ENCODE results near the gene TNFRSF6B. TPM values are rescaled to one million over a fixed set of nuclear protein-coding genes. Genes with fewer than 3 reads are reported as not detected.
A peak's percentile ranks its signal among the peaks of the same experiment; 100 is the strongest.

The TNFRSF6B gene
- total RNA-seq, 2 experiments from 2014 or later, result 1.0 to 6.6 TPM

GRCh38 chr20:63733579-63734081, 37.2 kb downstream of the TNFRSF6B start:
- no peaks in the 10 kb centered on the region for H4K20me1 ChIP-seq (ENCODE audit: insufficient read depth, low read length)
- no peaks in the 10 kb centered on the region for H3K9me2 ChIP-seq (ENCODE audit: insufficient read depth, low read length)
- no TSS peak for BruUV-seq (replicated peaks)
- H3K36me3 ChIP-seq (ENCODE audit: insufficient read depth, low read length), result peaks cover 63% of the 10 kb centered on the region
- POLR2A ChIA-PET, result no interaction called here
- CTCF ChIA-PET (ENCODE audit: unreplicated experiment), result no interaction called here
- no peak overlapping the region for H3K4me2 ChIP-seq (ENCODE audit: low read length)
- no peaks in the 10 kb centered on the region for H3K9me3 ChIP-seq (ENCODE audit: low read length)
- H3K27ac ChIP-seq (ENCODE audit: low read depth, low read length, poor library complexity, severe bottlenecking), result peak overlapping the region; percentile 97
- peaks cover 17% of the 10 kb centered on the region for H3K79me2 ChIP-seq (ENCODE audit: insufficient read depth, low read depth, low read length)
- peaks cover 77% of the 10 kb centered on the region for H3K4me1 ChIP-seq (ENCODE audit: insufficient read depth, low read length, poor library complexity, severe bottlenecking)
- no peak overlapping the region for H3K4me3 ChIP-seq (ENCODE audit: low read depth, low read length, poor library complexity, severe bottlenecking)
- TF ChIP-seq EZH2phosphoT487 (IDR thresholded peaks at IDR 0.05; ENCODE audit: borderline replicate concordance, low read depth, low read length) (no peak), CTCF (conservative IDR thresholded peaks at IDR 0.05; ENCODE audit: low read length) (no peak)
- intact Hi-C loops (cut with micrococcal nuclease; ENCODE audit: unreplicated experiment), result no loop called here
- DNase-seq (ENCODE audit: low spot score), result no peak
- no peak overlapping the region for H2AFZ ChIP-seq (ENCODE audit: low read length)

GRCh38 chr20:63734111-63734945, 37.9 kb downstream of the TNFRSF6B start:
- no peaks in the 10 kb centered on the region for H3K9me2 ChIP-seq (ENCODE audit: insufficient read depth, low read length)
- ChIA-PET POLR2A (no interaction called here), CTCF (ENCODE audit: unreplicated experiment) (no interaction called here)
- BruUV-seq (replicated peaks), result TSS peak; percentile 28
- peaks cover 14% of the 10 kb centered on the region for H3K79me2 ChIP-seq (ENCODE audit: insufficient read depth, low read depth, low read length)
- TF ChIP-seq EZH2phosphoT487 (IDR thresholded peaks at IDR 0.05; ENCODE audit: borderline replicate concordance, low read depth, low read length), result no peak
- no peak for TF ChIP-seq CTCF (conservative IDR thresholded peaks at IDR 0.05; ENCODE audit: low read length)
- H3K9me3 ChIP-seq (ENCODE audit: low read length), result no peaks in the 10 kb centered on the region
- no peak overlapping the region for H3K4me3 ChIP-seq (ENCODE audit: low read depth, low read length, poor library complexity, severe bottlenecking)
- no peak overlapping the region for H2AFZ ChIP-seq (ENCODE audit: low read length)
- H3K27ac ChIP-seq (ENCODE audit: low read depth, low read length, poor library complexity, severe bottlenecking), result no peak overlapping the region
- peaks cover 61% of the 10 kb centered on the region for H3K36me3 ChIP-seq (ENCODE audit: insufficient read depth, low read length)
- DNase-seq (ENCODE audit: low spot score), result no peak
- peaks cover 77% of the 10 kb centered on the region for H3K4me1 ChIP-seq (ENCODE audit: insufficient read depth, low read length, poor library complexity, severe bottlenecking)
- intact Hi-C loops (cut with micrococcal nuclease; ENCODE audit: unreplicated experiment), result no loop called here
- no peaks in the 10 kb centered on the region for H4K20me1 ChIP-seq (ENCODE audit: insufficient read depth, low read length)
- H3K4me2 ChIP-seq (ENCODE audit: low read length), result no peak overlapping the region

Data from OCI-LY7 (cell line).